Measurements from ENCODE around the gene THAP3.
A peak's percentile ranks its signal among the peaks of the same experiment; 100 is the strongest.

DNA sequence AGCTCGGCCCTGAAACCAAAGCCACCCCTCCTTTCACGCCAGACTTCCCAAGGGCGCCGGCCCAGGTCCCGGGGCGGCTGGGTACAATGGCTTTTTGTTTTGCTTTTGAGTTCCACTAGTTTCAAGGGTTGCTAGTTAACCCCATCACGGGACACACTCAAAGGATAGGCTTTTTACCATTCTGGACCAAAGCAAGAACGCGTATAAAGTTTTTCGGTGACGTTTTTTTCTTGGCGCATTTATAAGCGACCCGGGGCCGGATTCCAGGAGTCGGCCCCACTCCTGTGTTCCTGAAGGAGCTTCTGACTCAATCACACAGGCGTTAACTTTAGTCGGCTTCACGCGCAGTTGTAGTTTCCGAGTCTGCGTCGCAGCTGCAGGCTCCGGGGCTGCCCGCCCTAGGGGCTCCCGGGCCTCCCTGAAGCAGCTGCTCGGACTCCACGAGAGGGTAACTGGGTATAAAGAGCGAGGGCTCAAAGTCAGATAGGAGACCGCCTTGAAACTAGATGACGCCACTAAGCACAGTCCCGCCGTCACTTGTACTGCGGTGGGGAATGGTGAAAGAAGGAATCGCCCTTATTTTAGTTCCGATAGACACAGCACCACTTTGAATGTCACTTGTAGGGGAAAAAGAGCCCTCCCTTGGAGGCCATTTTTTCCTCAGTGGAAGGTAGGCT, 21.3 kb upstream of the THAP3 start:
- TF ChIP-seq CTCF (IDR thresholded peaks at IDR 0.05): no peak
- TF ChIP-seq POLR2A (IDR thresholded peaks at IDR 0.05): peak in 1 of 2 donors; percentile 46

All from adrenal gland (tissue), 5 donors.